Cardiac septum (tissue), 1 donor: ENCODE results near the gene LASP1. TPM values are rescaled to one million over a fixed set of nuclear protein-coding genes. Genes with fewer than 3 reads are reported as not detected.

Experiments
- DNase-seq: peaks from one replicate; pipeline ENCODE4 v3.0.0-alpha.2; 2020; ENCODE audit warnings: low spot score
- intact Hi-C: fragments of 100-400 bp; cut with DNase I; formaldehyde crosslinking; loops from one replicate; pipeline ENCODE4 v1.14.0; 2022
- microRNA-seq: library from miRNA; unstranded; fragments of <30 nt; microRNA quantifications from one replicate; pipeline ENCODE4 v1.2.0, GENCODE V29; 2020
- total RNA-seq: library from RNA; stranded (reverse); fragmentation: NEBNext Ultra II Directional; extraction: Animal tissue kit (Norgen Biotek cat#: 25700); gene quantifications from one replicate; pipeline ENCODE4 v1.2.1, GENCODE V29; 2021
- donor health status: DM: no; HTN: no; CAD: no.

Gene LASP1
- total RNA-seq, 1 donor from 2014 or later = 25.3 TPM

DNA sequence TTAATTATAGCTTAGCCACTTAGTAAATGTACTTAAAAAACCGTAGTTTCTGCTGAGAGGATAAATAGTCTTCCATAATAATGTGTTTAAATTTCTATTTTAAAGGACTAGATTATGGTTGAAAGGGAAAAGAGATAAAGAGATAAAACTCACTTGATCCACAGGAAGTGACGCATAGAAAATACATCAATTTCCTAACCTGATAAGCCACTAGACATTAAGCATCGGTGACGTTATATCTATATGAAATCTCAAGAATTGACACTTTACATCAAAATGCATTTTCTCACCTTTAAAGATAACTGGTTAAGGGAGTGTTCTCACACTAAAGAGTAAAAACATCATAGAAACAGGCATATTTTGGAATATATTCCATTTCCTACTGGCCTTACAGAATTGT lies 91.6 kb downstream of the LASP1 start:
- no peak for DNase-seq
- intact Hi-C loops = loop anchor here (10.0 kb wide), 1 partner anchor 87 kb away; the partner anchor contains the start of gene LASP1

DNA sequence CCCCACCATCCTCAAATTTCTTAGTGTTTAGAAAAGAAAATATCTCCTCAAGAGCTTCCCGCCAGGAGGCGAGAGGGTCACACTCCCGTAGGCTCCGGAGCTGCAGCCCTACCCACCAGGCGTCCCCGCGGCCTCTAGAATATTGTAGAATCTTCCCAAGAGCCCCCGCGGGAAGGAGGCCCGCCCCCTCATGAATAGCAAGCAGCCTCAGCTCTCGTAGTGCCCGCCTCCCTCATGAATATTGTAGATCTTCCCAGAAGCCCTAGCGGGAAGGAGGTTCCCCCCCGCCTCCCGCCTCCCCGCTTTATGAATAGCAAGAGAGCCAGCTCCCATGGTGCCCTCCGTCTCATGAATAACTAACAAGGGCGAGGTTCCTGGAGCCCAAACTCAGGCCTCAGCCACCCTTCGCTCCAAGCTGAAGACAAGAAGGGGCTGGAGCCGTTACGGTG lies 97.5 kb downstream of the LASP1 start, which contains the start of gene FBXO47:
Gene FBXO47 (minus strand): TSS at position 114 of the 449 bp plus-strand sequence. CDS start 4,378 bp downstream, outside the sequence.
- peak; percentile 95 for DNase-seq
- intact Hi-C loops = loop anchor here (5.0 to 10.0 kb wide), 2 partner anchors 93 to 185 kb away; partner anchors contain the start of genes LASP1 and PLXDC1

DNA sequence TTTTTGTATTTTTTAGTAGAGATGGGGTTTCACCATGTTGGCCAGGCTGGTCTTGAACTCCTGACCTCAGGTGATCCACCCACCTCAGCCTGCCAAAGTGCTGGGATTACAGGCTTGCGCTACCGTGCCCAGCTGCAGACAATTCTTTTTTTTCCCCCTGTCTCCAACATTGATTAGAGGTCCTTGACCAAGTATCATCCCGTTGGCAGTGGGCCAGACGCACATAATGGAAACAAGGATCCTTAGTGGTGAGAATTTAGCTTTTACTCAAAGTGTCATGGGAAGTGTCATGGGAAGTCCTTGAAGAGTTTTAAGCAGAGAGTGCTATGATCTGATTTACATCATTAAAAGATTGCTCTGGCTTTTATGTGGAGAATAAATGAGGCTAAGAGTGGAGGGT lies 99.4 kb downstream of the LASP1 start:
- DNase-seq = no peak
- intact Hi-C loops = loop anchor here (5.0 to 10.0 kb wide), 2 partner anchors 94 to 183 kb away; partner anchors contain the start of genes LASP1 and PLXDC1

DNA sequence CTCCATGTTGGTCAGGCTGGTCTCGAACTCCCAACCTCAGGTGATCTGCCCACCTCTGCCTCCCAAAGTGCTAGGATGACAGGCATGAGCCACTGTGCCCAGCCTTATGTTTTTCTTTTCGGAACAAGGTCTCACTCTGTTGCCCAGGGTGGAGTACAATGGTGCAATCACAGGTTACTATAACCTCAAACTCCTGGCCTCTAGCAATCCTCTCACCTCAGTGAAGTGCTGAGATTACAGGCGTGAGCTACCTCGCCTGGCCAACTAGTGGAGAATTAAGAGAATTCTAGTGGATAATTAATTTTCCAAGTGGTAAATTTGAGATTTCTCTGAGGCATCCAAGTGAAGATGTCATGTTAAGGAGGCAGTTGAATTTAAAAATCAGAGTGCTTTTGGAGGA lies 100.3 kb downstream of the LASP1 start:
- DNase-seq = no peak
- intact Hi-C loops = no loop called here

DNA sequence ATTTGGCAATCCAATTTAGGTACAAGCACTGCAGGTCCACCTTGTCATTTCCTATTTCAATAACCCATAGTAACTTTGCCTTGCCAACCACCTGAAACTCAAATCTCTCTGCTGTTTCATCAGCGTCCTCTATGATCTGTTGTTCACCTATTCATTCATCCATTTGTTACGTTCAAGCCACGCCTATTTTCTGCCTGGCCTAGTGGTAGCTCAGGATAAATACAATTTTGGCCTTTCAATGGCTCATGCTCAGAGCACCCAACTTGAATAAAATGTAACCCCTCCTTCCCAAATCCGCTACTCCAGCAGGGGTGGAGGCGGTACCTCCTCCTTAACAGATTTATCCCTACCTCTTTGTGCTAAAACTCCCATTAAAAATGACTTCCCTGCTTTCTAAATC lies 100.9 kb downstream of the LASP1 start:
- intact Hi-C loops = no loop called here
- no peak for DNase-seq

Small RNA genes within 50 kb of the gene (microRNA-seq; reads per million reads assigned to microRNA genes)
- gene MIR4727 = 3.6 reads per million
- gene MIR6779 = not detected

Other genes starting within 250 kb of the LASP1 start
- 2.3 TPM for gene EPOP, start 195.1 kb upstream of the LASP1 start, total RNA-seq
- gene MLLT6, start 164.8 kb upstream of the LASP1 start, total RNA-seq = 92.2 TPM
- 67.1 TPM for gene CISD3, start 139.7 kb upstream of the LASP1 start, total RNA-seq
- 29.3 TPM for gene PCGF2, start 121.7 kb upstream of the LASP1 start, total RNA-seq
- gene PSMB3, start 117.3 kb upstream of the LASP1 start, total RNA-seq = 141 TPM
- gene PIP4K2B, start 70.5 kb upstream of the LASP1 start, total RNA-seq = 48.4 TPM
- gene CWC25, start 44.7 kb upstream of the LASP1 start, total RNA-seq = 10.4 TPM
- 564 TPM for gene RPL23, start 16.3 kb upstream of the LASP1 start, total RNA-seq
- gene FBXO47, start 97.3 kb downstream of the LASP1 start, total RNA-seq = not detected